NCI-H2107 (cell line): Measurements from ENCODE around the gene HRG.
"Not testable (repeated sequence)": the region's sequence is repeated elsewhere in the genome, so short reads cannot be mapped to it uniquely, and the experiment has no call there.

Experiments used
- DNase-seq: peaks from one replicate; lab custom pipeline; 2025; lab: John Stamatoyannopoulos, UW

The HRG gene

DNA sequence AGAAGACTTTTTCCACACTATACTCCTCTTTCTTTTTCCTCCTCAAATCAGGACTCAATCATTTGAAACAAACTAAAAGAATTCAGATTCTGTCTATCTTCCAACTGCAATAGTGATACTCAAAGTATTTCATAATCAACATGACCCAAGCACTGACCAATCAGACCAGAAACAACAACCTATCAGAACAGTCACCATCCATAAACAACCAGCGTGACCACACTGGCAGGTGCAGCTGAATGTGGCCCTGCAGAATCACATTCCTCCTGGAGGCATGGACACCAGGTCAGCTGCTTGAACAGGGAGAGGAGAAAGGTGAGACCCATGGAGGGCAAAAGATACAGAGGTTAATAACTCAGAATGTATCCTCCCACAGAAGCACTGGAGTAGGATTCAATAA, 13.3 kb downstream of the HRG start:
- DNase-seq: no peak

DNA sequence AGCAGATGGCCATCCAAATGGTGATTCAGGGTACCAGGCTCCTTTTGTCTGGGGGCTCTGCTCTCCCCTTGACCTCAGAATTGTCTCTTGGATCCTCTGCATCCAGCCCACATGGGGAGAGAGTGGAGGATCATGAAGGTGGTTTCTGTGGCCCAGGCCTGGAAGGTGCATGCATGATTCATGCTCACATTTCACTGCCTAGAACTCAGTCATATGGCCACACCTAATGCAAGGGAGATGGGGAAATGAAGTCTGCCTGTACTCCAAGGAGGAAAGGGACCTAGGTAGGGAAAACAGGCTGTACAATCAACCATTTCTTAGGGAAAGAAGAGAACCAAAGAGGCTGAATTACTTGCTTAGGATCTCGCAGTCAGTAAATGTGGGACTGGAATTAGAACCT, 15.1 kb downstream of the HRG start:
- DNase-seq: no peak

GRCh38 chr3:186682812-186683211, 17.0 kb downstream of the HRG start:
- no peak for DNase-seq

DNA sequence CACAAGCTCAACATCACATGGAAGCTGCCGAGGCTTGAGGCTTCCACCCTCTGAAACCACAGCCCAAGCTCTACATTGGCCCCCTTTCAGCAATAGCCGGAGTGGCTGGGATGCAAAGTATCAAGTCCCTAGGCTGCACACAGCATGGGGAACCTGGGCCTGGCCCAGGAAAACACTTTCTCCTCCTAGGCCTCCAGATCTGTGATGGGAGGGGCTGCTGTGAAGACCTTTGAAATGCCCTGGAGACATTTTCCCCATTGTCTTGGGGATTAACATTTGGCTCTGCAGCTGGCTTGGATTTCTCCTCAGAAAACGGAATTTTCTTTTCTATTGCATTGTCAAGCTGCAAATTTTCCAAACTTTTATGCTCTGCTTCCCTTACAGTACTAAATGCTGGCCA, 18.2 kb downstream of the HRG start:
- no peak for DNase-seq

- DNase-seq: not testable (repeated sequence)
Observed at GRCh38 chr3:186686475-186686874, 20.7 kb downstream of the HRG start.

- no peak for DNase-seq
Observed at GRCh38 chr3:186687120-186687651, 21.4 kb downstream of the HRG start.

DNA sequence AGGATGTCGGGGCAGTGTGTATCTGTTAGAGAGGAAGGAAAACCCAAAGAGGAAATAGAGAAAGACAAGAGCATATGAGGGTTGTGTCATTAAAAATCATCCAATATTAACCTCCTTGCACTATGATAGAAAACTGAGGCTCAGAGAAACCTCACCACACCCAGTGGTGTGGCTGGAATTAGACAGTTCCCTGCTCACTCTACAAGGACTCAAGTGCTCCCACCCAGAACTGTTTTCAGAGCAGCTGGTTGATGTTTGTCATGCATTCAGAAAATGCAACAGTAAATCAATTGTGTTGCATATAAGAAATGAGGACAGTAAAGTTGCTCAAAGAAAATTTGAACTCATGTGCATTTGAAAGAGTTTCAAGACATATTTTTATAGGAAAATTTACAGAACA, 24.5 kb downstream of the HRG start:
- DNase-seq: not testable (repeated sequence)

GRCh38 chr3:186691676-186692075, 25.9 kb downstream of the HRG start:
- no peak for DNase-seq

DNA sequence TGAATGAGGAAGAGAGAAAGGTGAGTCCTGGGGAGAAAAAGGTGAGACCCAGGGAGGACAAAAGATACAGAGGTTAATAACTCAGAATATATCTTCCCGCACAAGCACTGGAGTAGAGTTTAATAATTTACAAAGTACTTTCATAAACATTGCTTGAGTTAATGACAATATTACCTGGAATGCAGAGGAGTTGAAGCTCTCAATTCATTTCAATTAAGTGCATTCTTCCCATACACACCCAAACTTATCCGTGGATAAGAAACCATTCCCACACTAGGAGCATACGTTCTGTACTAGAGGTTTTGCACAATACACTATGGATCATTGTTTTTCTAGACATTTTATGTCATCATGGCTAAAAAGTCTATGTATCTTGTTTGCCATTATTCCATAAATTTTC, 28.0 kb downstream of the HRG start:
- DNase-seq: no peak

DNA sequence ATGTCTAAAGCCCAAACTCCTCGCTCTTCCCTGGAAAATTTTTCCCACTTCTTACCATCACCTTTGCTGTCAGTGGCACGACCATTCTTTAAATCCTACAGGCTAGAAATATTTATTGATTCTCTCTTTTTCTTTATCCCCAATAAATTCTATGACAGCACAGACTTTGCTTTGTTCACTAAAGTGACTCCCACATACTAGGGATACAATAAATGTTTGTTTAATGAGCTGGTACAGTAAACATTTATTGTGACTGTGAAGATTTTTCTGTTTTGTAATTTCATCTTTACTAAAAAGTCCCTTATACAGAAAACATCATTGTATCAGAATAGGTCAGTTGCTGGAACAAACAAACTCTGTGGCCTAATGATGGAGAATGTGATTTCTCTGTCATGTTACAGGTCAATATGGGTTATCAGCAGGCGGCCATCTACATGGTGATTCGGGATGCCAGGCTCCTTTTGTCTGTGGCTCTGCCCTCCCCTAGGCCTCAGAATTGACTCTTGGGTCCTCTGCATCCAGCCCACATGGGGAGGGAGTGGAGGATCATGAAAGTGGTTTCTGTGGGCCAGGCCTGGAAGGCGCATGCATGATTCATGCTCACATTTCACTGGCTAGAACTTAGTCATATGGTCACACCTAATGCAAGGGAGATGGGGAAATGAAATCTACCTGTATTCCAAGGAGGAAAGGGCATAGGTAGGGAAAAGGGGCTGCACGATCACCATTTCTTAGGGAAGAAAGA, 28.6 kb downstream of the HRG start:
- DNase-seq: no peak

DNA sequence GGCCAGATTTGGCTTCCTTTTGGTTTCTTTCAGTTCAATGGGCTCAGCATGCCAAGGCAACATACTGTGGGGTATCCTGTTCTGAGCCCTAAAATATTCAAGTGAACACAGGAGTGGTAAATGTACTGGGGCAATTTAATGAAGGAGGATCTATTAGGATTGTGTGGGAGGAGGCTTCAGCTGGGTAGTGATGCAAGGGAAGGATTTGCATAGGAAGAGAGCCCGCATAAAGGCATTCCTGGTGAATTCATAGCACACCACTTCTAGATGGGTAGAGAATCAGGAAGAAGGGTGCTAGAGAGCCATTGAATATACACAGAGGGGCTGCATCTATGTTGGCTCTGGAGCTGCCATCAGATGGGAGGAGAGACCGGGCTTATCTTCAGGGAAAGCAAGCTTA, 30.7 kb downstream of the HRG start:
- DNase-seq: no peak

- no peak for DNase-seq
Observed at GRCh38 chr3:186697510-186697909, 31.7 kb downstream of the HRG start.

DNA sequence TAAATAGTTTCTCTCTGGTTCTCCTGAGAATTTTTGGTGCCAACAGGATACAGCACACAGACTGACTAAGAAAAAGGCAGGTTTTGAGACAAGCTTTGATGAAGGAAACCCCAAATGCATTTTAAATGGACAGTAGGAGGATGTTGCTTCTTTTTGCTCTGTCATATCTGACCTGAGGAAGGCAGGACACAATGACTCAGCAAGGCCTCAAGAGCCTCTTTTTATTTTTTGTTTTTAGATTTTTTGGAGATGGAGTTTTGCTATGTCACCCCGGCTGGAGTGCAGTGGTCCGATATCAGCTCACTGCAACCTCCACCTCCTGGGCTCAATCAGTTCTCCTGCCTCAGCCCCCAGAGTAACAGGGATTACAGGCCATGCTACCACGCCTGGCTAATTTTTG, 34.5 kb downstream of the HRG start:
- no peak for DNase-seq

DNA sequence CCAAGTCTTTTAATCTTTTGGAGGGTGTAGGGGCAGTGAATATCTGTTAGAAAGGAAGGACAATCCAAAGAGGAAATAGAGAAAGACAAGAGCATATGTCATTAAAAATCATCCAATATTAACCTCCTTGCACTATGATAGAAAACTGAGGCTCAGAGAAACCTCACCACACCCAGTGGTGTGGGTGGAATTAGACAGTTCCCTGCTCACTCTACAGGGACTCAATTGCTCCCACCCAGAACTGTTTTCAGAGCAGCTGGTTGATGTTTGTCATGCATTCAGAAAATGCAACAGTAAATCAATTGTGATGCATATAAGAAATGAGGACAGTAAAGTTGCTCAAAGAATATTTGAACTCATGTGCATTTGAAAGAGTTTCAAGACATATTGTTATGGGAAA, 36.6 kb downstream of the HRG start:
- DNase-seq: not testable (repeated sequence)

DNA sequence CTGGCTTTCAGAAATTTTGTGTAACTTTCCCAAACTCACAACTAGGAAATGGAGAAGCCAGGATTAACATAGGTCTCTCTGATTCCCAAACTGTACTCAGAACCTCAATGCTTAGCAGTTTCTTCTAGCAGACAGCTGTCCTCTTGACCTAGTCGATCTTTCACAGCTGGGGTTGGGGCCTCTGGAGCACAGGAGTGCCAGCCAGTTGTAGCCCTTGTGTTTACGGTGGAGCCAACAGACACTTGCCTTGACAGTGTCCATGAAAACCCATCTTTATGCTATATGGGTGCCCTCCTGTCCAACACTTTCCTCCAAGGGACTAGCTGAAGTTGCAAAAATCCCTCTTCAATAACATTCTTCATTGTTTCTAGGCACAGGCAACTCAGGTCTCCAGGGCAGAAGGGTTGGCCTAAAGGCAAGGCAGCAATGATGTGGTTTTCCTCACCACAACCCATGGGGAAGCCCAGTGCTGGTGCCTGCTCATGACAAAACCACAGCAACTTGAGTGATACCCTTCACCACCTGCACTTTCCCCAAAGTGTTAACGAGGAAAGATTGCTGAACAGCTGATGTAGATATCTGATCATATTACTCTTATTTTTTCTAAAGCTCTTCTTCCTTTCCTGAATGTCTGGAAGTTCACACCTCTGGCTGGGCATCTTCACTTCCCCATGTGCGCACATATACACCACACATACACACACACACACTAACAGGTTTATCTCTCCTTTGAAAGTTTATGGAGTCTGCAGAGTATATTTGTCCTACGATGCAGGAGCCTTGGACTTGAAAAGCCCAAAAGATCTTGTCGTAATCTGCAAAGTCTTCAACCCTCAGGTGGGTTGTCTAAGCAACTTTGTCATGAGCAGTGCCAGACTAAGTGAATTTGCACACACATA, 40.3 kb downstream of the HRG start:
- no peak for DNase-seq

DNA sequence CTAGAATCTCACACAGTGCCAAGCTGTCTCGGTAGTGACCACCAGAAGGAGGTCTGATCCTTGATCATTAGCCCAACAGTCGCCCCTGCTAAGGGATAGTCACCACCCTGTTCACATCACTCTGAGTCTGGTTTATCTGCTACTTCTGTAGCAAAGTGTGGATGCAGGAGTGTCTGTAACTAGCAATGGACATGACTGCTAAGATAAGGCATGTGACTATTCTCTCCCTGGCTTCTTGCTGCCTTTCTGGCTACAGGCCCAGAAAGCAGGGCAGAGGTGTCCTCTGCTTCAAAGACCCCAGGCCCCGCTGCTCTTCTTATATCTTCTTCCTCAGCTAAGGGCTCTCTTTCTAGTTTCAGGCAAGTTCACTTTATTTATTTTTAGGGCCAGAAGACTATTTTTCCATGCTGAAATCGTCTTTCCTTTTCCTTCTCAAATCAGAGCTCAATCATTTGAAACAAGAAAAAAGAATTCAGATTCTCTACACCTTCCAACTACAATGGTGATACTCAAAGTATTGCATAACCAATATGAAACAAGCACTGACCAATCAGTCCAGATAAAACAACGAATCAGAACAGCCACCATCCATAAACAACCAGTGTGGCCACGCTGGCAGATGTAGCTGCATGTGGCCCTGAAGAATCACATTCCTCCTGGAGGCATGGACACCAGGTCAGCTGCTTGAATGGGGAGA, 43.3 kb downstream of the HRG start:
- DNase-seq: no peak

- DNase-seq: not testable (repeated sequence)
Observed at GRCh38 chr3:186710694-186711093, 44.9 kb downstream of the HRG start.

GRCh38 chr3:186713499-186713898, 47.7 kb downstream of the HRG start:
- no peak for DNase-seq

DNA sequence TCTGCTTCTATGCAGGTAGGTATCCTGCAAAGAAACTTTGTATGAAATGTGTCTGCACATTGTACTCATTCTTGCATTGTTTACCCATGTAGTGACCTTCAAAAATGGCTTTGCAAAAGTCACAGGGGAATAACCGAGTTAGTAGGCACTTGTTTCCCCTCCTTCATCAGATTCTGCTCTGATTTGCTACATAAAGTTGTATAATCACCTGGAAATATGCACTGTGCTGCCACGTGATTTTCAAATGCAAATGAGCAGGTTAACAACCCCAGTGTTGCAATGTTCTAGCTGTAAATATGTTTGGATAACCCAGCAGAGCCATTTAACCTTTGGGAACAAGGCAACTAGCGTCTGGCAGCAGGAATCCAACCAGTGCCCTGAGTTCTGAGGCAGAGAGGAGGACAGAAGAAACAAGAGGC, 51.2 kb downstream of the HRG start, which contains the start of gene KNG1:
KNG1 (plus strand) TSS at position 321 of the 419 bp plus-strand sequence. CDS start 184 bp downstream, outside the sequence.
- no peak for DNase-seq

- no peak for DNase-seq
Observed at GRCh38 chr3:186719945-186720739, 54.3 kb downstream of the HRG start.

GRCh38 chr3:186722457-186722856, 56.6 kb downstream of the HRG start:
- DNase-seq: no peak
